ENCODE data around the gene FOXJ1. TPM values are rescaled to one million over a fixed set of nuclear protein-coding genes. Genes with fewer than 3 reads are reported as not detected.

FOXJ1 gene
- total and polyA plus RNA-seq, 2 of the 8 experiments (the other 6 are each of a cell fraction or from before 2014, with no cell fraction given) = 4.7 to 5.4 TPM

DNA sequence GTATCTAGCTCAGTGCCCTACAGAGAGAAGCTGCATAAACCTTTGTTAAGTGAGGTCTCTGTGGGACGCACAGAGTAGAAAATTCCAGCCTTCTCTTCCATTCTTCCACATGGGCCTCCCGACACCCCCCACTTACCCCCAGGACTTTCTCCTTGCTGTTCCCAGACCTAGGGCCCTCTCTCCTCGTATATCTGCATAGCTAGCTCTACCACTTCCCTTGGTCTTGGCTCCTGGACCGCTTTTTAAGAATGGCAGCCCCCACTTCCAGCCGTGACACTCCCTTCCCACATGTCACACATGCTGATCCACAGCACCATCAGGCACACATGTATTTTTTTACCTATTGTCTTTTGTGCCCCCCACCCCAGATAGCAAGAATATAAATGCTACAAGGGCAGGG lies 16.7 kb upstream of the FOXJ1 start (continued):
- TF ChIP-seq RAD21 (IDR thresholded peaks at IDR 0.05 in 1 of 2, conservative IDR thresholded peaks at IDR 0.05 in 1 of 2; ENCODE audit: low read depth in 2 of 2, low read length in 2 of 2) (no peak), SP2 (IDR thresholded peaks at IDR 0.05; ENCODE audit: low read length) (no peak), CREB1 (IDR thresholded peaks at IDR 0.05) (no peak), TBP (IDR thresholded peaks at IDR 0.05; ENCODE audit: low read depth, low read length) (no peak)

All from H1 (cell line).